ENCODE data around the gene ZNF511.
"Not testable (repeated sequence)": the region's sequence is repeated elsewhere in the genome, so short reads cannot be mapped to it uniquely, and the experiment has no call there.

Gene ZNF511

GRCh38 chr10:133308421-133309099 is at the start of gene ZNF511, which contains the start of gene TUBGCP2:
ZNF511 (plus strand) TSS chr10:133308914; CDS start chr10:133308944, 30 bp downstream.
TUBGCP2 (minus strand) TSS chr10:133308872; CDS start chr10:133302941, 5,931 bp downstream.
- DNase-seq = peak; percentile 80 to 98 (median 84)
- intact Hi-C loops (cut with DNase I) = no loop called here

GRCh38 chr10:133259602-133259989 is 49.1 kb upstream of the ZNF511 start:
- no peak for DNase-seq
- intact Hi-C loops (cut with DNase I) = no loop called here

- DNase-seq = peak in 7 of 10 donors; percentile 24 to 92 (median 29)
- intact Hi-C loops (cut with DNase I) = no loop called here
These were observed 47.6 kb upstream of the ZNF511 start for GRCh38 chr10:133260895-133261725.

- intact Hi-C loops (cut with DNase I) = no loop called here
- DNase-seq = peak; percentile 73 to 98 (median 85)
These were observed 46.9 kb upstream of the ZNF511 start for GRCh38 chr10:133261726-133262325.

GRCh38 chr10:133262696-133263095 is 46.0 kb upstream of the ZNF511 start:
- intact Hi-C loops (cut with DNase I) = no loop called here
- no peak for DNase-seq

- intact Hi-C loops (cut with DNase I) = no loop called here
- DNase-seq = no peak
These were observed 45.0 kb upstream of the ZNF511 start for GRCh38 chr10:133263674-133264073.

- intact Hi-C loops (cut with DNase I) = no loop called here
- DNase-seq = no peak
These were observed 44.3 kb upstream of the ZNF511 start for GRCh38 chr10:133264461-133264860.

GRCh38 chr10:133265052-133265451 is 43.7 kb upstream of the ZNF511 start:
- DNase-seq; intact Hi-C loops (cut with DNase I): not testable (repeated sequence)

GRCh38 chr10:133266056-133266795 is 42.5 kb upstream of the ZNF511 start:
- intact Hi-C loops (cut with DNase I) = no loop called here

GRCh38 chr10:133267293-133267692 is 41.4 kb upstream of the ZNF511 start:
- DNase-seq = no peak
- intact Hi-C loops (cut with DNase I) = no loop called here

More at GRCh38 chr10:133266056-133266795, 42.5 kb upstream of the ZNF511 start:
- DNase-seq = no peak

GRCh38 chr10:133267829-133268228 is 40.9 kb upstream of the ZNF511 start:
- no peak for DNase-seq
- intact Hi-C loops (cut with DNase I) = no loop called here

- intact Hi-C loops (cut with DNase I) = no loop called here
- DNase-seq = no peak
These were observed 40.2 kb upstream of the ZNF511 start for GRCh38 chr10:133268532-133268931.

GRCh38 chr10:133269367-133269766 is 39.3 kb upstream of the ZNF511 start:
- intact Hi-C loops (cut with DNase I) = no loop called here
- DNase-seq = no peak

GRCh38 chr10:133270204-133270603 is 38.5 kb upstream of the ZNF511 start:
- intact Hi-C loops (cut with DNase I) = no loop called here
- no peak for DNase-seq

GRCh38 chr10:133270773-133271297 is 37.9 kb upstream of the ZNF511 start:
- no peak for DNase-seq
- intact Hi-C loops (cut with DNase I) = no loop called here

GRCh38 chr10:133271521-133272300 is 37.0 kb upstream of the ZNF511 start:
- intact Hi-C loops (cut with DNase I) = no loop called here
- no peak for DNase-seq

GRCh38 chr10:133272301-133272963 is 36.3 kb upstream of the ZNF511 start:
- intact Hi-C loops (cut with DNase I) = no loop called here
- DNase-seq = no peak

GRCh38 chr10:133272964-133273420 is 35.7 kb upstream of the ZNF511 start:
- intact Hi-C loops (cut with DNase I) = no loop called here
- DNase-seq = no peak

Measured in posterior cingulate gyrus (tissue), 11 donors.